ENCODE measurements around the gene USP31.
"Not testable (repeated sequence)": the region's sequence is repeated elsewhere in the genome, so short reads cannot be mapped to it uniquely, and the experiment has no call there.

The USP31 gene

DNA sequence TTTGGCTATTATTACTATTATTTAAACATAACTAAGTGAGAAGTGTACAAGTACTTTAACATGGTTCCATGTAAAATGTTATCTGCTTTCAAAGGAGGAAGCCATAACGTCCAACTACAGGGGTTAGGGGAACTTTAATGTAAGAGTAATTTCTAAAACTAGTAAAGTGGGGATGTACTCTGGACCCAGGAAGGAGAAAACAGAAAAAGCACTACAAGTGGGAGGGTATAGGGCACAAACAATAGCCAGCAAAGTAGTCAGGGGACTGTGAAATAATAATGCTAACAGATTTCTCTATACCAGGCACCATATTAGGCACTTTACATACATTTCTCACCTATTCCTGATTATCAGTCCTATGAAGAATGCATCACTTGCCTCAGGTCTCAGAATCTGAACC is 19.6 kb downstream of the USP31 start:
- no peak for DNase-seq

DNA sequence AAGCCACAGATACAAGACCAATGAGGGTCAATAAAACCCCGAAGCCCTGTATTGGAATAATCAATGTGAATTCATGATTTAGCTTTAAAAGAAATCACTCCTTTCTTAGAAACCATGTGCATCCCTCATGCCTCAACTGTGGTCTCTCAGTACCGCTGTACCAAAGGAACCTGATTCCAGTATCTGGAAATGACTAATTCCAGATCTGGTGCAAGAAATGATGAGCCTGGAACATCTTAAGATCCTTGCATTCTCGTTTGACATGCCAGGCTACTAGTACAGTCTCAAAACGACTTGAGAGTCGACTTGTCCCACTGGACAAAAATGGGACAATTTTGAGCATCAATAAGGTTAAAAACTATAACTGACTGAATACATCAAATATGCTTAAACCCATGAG is 21.2 kb downstream of the USP31 start:
- no peak for DNase-seq

DNA sequence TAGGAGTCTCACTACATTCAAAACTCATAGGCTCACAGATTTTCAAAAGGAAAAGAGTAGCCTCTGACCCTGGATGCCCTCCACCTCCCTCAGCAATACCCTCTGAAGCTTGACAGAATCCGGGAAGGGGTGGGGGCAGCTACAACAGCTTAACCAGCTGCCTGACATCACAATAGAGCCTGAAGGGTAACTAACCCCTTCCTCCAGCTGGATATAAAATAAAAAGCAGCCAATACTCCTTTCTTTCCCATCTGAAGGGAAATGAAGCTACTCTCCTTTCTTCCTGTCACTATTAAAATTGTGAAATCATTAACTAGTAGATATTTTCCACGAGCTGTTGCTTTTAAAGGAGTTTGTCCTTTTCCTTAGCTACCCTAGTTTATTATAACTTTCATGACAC is 24.0 kb downstream of the USP31 start:
- no peak for DNase-seq

DNA sequence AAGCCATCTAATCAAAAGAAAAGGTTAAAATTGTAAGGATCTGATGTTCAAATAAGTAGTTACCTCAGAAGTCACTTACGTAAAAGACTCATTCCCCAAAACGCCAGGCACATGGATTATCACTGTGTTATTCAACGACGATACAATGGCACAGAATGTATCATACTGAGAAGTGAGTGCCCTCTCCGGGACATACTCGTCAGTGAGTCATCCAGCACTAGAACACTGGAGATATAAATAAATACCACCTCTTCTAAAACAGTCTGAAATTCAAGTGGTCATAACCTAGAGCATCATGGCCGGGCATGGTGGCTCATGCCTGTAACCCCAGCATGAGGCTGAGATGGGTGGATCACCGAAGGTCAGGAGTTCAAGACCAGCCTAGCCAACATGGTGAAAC is 24.9 kb downstream of the USP31 start:
- no peak for DNase-seq

DNA sequence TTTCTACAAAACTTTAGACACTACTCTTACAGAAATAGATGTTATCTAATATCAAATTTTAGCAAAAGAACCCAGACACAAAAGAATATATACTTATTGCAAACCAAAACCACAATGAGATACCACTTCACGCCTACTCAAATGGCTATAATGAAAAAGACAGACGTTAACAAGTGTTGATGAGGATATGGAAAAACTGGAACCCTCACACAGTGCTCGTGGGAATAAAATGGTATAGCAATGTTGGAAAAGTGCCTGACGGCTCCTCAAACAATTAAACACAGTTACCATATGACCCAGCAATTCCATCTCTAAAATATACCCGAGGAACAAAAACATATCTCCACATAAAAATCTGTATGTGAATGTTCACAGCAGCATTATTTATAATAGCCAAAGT is 27.1 kb downstream of the USP31 start:
- no peak for DNase-seq

DNA sequence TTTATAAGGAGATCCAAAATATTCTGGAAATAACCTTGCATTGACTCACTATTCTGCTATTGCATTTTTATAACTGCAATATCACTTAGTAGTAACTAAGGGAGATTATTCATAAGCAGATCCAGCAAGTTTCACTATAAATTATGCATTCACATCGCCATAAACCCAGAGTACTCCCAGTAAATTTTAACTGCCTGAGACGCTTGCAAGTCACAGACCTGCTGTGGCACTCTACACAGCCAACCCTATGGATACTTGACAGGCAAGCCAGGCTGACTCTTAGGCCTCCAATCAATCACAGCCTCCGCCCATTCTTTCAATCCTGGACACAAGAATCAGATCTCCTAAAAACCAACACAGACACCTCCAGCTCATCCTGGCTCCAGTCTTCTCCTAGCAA is 28.2 kb downstream of the USP31 start:
- no peak for DNase-seq

DNA sequence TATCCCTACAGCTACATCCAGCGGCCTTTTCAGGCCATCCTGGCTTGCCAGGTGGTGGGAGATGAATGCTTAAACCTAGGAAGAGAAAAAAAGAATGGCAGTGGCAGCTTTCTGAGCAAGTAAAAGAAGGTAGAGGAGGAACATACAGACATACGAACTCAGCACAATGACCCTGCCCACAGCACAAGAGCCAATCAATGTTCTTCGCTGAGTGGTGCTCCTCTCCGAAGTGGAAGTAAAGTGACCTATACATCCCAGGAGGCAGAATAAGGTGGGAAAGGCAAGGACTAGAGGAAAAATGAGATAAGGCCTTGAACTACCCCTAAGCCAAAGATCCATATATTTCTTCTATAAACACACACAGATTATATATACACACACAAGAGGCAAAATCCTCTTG is 28.7 kb downstream of the USP31 start:
- no peak for DNase-seq

DNA sequence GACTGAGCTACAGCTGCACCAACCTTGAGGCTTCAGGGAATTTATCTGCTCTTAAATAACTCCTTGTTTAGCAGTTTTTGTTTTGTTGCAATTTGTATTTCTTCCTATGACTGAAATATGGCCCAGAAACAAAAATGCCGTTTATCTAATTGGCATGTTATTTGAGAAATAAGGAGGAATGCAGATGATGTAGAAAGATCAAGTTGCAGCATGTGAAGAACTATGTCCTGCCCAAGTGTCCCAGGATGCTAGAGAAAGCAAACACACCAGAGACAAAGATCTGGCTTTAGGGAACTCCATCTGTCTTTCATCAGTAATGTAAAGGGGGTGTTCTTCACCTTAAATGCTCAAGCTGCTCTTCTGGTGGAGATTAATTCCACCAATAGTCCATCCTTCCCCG is 29.7 kb downstream of the USP31 start:
- DNase-seq, result peak in 1 of 2 experiments; percentile 21

DNA sequence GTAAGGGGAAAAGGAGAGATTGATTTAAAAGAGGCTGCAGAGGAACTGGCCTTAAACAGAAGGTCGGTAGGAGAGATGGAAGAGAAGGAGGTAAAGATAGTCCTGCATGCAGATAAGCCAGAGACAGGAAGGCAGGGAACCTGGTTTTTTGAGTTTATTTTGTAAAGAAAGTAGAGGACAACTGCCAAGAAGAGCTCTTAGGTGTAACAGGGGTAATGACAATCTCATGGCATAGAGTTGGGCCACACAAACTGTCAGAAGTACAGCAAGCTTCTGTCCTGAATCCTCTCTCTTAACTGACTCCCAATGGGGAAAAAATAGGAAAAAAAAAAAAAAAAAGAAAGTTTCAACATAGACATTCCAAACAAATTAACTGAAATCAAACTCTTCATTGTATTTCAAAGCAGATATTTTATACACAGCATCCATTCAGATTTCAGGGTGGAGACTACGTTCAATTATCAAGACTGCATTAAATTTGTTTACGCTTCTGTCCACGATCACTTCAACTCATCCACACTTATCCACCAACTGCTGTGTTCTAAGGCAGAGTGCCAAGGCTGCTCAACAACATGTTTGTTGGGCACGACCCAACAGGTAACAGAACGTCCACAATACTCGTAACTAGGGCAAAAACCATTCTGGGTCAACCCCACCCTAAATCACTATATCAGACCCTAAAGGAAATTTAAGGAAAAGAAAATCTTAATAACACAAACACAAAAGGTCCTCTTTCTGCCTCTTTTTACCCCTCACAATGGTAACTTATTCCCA is 34.9 kb downstream of the USP31 start:
- peak in 1 of 2 experiments; percentile 18 for DNase-seq

DNA sequence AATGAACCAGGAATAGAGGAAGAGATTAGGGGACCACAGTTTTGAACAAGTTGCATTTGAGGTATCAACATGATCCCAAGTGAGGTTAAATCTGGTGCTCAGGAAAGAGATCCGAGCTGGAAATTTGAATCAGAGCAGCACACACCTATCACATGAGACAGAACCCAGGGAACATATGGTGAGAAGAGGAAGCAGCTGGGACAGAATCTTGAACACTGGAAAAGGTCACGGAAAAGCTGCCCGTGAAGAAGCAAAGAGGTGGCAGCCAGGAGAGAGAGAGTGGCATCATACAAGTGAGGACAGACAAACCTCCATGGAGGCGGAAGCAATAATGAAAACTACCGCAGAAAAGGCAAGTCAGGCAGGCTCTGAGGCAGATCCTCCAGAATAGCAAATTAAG is 36.1 kb downstream of the USP31 start:
- peak; percentile 18 to 45 for DNase-seq

DNA sequence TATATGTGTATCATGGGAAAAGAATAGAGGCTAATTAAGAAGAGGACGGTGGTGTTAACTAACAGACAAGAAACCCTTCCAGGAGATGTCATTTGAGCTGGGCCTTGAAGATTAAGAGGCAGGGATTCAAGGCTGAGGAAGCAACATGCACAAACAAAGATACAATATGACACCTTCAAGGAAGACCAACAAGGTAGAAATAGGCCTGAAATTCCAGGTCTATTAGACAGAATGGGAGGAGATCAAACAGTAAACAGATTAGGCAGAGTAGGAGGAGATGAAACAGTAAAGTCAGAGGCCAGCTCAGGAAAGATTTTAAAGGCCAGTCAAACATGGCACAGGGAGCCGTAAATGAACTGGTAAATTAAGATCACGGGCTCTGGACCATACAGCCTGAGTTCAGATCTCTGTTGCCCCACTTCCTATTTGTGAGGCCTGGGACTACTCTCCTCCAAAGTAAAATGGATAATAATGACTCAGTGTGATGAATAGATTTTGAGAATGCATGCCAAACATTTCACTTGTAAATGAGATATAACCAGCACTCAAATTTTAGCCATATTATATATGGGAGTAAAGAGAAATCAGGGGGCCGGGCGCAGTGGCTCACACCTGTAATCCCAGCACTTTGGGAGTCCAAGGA is 38.9 kb downstream of the USP31 start:
- no peak for DNase-seq

DNA sequence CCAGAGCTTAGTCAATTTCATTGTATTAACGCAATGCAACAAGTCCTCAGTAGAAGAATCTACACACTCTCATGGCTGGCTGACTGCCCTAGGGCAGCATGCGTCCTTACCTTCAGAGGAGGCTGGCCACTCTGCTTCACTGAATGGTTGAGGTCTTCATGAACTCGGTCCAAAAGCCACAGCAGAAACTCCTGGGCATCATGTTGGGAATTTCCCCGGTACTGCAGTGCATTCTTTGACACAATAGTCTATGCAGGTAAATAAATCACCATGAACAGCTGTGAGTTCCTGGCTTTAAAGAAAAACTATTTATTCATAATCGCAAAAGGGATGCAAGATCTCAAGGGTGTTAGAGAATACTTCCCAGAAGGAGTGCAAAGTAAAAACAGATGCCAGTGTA is 41.3 kb downstream of the USP31 start:
- DNase-seq, result no peak

DNA sequence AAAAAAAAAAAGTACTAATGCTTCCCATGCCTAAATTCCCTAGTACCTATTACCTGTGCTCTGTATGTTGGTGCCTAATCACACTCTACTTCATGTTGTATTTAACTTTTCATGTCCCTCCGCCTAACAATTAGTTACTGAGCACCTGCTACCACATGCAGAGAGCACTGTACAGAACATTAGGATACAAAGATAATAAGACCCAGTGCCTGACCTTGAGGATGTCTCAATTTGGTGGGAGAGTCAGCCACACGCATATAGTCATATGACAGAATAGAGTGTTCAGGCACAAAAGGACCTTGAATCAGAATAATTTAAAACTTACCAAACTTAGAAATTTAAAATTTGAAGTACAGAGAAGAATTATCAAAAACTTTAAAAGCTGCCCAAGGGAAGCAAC is 42.1 kb downstream of the USP31 start:
- no peak for DNase-seq

DNA sequence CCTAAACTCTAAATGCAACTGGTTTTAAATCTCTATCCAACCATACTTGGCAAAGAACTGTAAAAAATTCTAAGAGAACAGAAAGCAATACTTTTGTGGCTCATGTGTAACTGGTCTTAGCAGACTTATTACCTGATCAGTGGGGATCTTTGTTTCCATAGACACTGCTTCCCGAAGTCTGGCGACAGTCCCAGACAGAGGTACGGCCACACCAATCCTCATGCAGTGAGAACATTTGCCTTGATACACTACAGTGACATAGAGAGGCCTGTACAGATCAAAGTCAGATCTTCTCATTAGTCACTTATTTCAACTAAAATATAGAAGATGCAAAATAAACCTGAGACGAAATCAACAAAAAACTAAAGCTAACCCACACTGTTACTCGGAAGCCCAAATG is 43.9 kb downstream of the USP31 start:
- peak in 1 of 2 experiments; percentile 3 for DNase-seq

DNA sequence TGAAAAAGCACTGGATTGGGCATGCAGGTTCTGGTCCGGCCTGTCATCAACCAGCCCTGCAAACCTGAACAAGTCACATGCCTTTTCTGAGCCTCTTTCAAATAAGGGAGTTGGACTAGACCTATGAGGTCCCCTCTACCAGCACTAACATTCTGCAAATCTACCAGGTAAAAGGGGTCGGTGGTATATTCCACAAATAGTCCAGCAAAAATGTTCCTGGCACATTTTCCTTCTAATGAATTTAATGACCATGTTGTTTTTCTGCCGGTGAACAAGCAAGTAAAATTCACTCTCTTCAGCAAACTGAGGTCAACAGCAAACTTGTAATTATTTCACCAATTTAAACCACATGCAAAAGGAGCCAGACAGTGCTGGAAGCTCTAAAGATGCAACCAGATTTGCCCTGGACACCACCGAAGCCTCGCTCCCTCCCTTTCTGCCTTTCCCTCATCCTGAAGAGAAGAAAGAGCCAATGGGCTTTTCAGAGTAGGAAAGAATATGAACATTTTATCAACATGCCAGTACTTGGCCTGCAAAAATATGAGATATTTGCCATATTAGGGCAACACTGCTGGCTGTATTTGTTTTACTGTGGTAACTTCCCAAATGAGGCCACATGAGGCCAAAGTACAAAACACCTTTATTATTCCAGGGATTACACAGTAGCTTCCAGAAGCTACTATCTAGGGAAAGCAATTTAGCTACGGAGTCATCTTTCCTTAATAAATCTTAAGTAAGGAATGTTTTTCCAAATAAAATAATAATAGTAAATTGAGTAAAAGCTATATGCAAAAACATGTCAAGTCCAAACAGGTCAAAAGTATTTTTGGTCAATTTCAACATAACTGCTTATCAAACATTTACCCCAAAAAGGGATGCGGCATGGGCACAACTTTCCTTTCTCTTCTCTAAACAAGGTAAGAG is 45.0 kb downstream of the USP31 start:
- no peak for DNase-seq

DNA sequence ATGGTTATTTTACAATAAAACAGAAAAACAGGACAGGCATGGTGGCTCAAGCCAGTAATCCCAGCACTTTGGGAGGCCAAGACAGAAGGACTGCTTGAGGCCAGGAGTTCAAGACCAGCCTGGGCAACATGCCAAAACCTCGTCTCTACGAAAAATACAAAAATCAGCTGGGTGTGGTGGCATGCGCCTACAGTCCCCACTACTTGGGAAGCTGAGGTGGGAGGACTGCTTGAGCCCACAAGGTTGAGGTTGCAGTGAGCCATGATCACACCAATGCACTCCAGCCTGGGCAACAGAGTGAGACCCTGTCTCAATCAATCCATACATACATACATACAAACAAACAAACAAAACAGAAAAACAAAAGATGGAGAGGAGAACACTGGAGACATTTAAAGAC is 45.6 kb downstream of the USP31 start:
- no peak for DNase-seq

DNA sequence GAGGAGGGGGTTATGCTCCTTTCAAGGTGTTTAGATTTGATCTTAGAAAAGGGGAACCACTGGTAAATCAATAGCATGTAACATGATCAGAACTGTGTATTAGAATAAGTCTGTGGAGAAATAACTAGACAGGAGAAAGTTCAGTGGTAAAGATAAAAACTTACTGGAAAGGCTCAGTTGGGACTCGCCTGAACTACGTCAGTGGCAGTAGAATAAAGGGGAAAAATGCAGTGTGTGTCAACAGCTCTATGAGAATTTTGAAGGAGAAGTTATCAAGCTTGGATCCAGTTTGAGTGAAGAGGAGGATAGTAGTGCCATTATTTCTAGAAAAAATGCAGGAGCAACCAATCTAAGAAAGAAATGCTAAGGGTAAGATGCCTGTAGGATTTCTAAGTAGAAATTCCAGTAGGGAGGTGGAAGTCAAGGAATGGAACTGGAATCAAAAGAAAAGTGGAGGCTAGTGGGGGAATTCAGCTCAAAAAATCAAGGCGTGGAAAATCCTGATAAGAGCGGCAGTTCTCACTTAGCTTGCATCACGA is 48.2 kb downstream of the USP31 start:
- DNase-seq, result no peak

DNA sequence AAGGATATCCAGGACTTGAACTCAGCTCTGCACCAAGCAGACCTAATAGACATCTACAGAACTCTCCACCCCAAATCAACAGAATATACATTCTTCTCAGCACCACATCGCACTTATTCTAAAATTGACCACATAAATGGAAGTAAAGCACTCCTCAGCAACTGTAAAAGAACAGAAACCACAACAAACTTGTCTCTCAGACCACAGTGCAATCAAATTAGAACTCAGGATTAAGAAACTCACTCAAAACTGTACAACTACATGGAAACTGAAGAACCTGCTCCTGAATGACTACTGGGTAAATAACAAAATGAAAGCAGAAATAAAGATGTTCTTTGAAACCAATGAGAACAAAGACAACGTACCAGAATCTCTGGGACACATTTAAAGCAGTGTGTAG is 52.8 kb downstream of the USP31 start:
- DNase-seq, result not testable (repeated sequence)

DNA sequence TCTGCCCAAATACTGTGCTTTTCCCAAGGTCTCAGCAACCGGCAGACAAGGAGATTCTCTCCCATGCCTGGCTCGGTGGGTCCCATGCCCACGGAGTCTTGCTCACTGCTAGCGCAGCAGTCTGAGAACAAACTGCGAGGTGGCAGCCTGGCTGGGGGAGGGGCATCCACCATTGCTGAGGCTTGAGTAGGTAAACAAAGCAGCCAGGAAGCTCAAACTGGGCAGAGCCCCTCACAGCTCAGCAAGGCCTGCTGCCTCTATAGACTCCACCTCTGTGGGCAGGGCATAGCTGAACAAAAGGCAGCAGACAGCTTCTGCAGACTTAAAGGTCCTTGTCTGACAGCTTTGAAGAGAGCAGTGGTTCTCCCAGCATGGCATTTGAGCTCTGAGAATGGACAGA is 55.1 kb downstream of the USP31 start:
- not testable (repeated sequence) for DNase-seq

DNA sequence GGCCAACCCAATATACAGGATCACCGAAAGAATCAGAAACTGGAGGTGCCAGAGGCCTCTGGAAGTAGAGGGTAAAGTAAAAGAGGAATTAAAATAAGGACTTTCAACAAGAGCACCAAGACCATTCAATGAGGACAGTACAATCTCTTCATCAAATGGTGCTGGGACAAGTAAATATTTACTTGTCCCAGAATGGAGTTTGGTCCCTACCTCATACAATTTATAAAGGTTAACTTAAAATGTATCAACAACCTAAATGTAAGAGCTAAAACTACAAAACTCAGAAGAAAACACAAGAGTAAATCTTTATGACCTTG is 56.5 kb downstream of the USP31 start:
- no peak for DNase-seq

DNA sequence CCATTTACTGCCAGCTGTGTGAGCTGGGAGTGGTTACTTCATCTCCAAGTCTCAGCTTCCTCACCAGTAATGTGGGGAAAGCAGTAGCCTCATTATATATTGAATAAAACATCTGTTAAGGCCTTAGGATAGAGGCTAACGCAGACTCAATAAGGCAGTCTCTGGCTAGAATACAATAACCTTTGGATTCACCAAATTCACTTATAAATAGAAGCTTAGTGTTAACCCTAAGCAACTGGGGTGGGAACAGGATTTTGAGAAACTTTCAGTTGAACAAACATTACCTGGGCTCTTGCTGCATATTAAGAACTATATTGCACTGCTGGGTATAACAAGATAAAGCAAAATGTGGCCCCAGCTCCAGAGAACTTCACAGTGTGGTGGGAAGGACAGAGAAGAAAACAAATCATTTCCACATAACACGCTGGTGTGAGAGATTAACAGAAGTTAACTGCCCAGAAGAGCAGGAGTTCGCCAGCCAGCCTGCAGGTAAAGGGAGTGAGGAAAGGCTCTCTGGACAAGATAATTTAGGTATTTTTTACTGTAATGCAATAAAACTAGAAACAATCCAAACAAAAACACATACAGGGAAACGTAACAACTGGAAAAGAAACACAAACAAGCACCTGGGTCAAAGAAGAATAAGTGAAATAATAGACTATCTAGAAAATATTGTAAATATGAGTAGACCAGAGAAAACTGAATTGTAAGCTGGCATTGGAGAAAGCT is 57.0 kb downstream of the USP31 start:
- no peak for DNase-seq

DNA sequence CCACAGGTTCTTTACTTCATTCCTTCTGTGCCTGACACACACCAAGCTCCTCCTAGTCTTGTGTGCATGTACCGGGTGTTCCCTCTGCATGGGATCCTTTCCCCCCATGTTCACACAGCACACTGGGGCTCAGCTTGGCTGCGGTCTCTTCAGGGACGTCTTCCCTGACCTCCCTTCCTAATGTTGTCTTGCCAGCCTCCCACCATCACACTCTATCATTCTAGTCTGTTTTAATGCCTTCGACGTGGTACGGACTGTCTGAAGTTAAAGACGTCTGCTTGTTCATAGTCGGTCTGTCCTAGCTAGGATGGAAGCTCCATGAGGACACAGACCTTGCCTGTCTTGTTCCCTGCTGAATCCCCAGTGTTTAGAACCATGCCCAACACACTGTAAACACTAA is 60.1 kb downstream of the USP31 start:
- DNase-seq, result no peak

DNA sequence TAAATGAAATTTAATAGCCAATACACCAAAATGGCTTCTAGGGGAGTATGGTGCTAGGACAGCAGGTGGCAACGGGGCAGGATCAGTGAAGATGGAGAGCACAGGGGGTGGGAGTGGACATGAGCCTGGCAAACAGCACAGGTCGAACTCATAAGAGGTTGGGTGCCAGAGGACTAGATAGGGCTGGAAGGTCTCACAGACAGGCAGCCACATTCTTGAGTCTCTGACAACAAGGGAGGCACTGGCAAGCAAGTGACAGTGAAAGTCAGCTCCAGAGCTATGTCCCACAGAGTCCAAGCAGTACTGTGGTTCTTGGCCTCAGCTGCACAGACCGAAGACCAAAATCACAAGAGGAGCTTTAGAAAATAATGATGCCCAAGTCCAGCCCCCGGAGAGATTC is 61.2 kb downstream of the USP31 start:
- no peak for DNase-seq

All from NCI-H446 (cell line).